Stomach (tissue), 4 donors: ENCODE measurements around the gene EDIL3.

ENCODE experiments used
- CTCF ChIP-seq, 7 experiments: fragments of 450-650 bp in 4 of 7; fragments of 200-600 bp in 3 of 7; sonication (generic) in 3 of 7; IDR thresholded peaks; one replicate each; pipeline ENCODE4 v1.5.1; 2016 to 2019; ENCODE audit warnings: antibody characterized with exemption in 7 of 7, control low read depth in 2 of 7, mild to moderate bottlenecking in 1 of 7
- EP300 ChIP-seq: sonication (generic); formaldehyde crosslinking; IDR thresholded peaks from one replicate; pipeline ENCODE4 v1.6.1; 2017; ENCODE audit warnings: antibody characterized with exemption
- POLR2A ChIP-seq, 4 donors: fragments of 450-650 bp; IDR thresholded peaks; one replicate each; pipeline ENCODE4 v1.6.1; 2016; ENCODE audit warnings: antibody characterized with exemption in 4 of 4, control low read depth in 2 of 4, mild to moderate bottlenecking in 1 of 4, moderate library complexity in 1 of 4

- TF ChIP-seq CTCF (IDR thresholded peaks at IDR 0.05) (no peak), EP300 (no peak), POLR2A (IDR thresholded peaks at IDR 0.05) (no peak)
Measured at GRCh38 chr5:84322646-84323045, 62.0 kb downstream of the EDIL3 start.
